ENCODE measurements around the gene KCNS3.

GRCh38 chr2:17918789-17919188, 40.3 kb downstream of the KCNS3 start:
- TF ChIP-seq POLR2A (IDR thresholded peaks at IDR 0.05; ENCODE audit: low read length): no peak
- TF ChIP-seq GATA1 (IDR thresholded peaks at IDR 0.05; ENCODE audit: low read depth, low read length): no peak
